Adrenal gland (tissue), 12 donors: ENCODE data around the gene CADPS. TPM values are rescaled to one million over a fixed set of nuclear protein-coding genes. Genes with fewer than 3 reads are reported as not detected.

Experiments used
- DNase-seq, 7 donors: peaks; one replicate each; pipeline ENCODE4 v3.0.0-alpha.2; 2019 to 2020
- H3K27ac ChIP-seq, 5 donors: fragments of 200-600 bp; sonication (generic) in 4 of 5; 1 replicate in 3 of 5; 2 replicates in 2 of 5; pipeline versions ENCODE4 v1.5.1 to v1.8.0; 2016 to 2020; ENCODE audit warnings: mild to moderate bottlenecking in 1 of 5
- H3K27me3 ChIP-seq: fragments of 200-600 bp; 2 replicates; pipeline ENCODE4 v1.8.0; 2021
- H3K36me3 ChIP-seq, 2 donors: fragments of 200-600 bp; replicated peaks in 1 of 2; 1 replicate in 1 of 2; 2 replicates in 1 of 2; pipeline versions ENCODE4 v1.5.1 to v1.8.0; 2018 to 2022
- H3K4me1 ChIP-seq, 2 donors: fragments of 200-600 bp; replicated peaks in 1 of 2; 1 replicate in 1 of 2; 2 replicates in 1 of 2; pipeline versions ENCODE4 v1.5.1 to v1.8.0; 2018 to 2021
- H3K4me3 ChIP-seq, 4 donors: fragments of 200-600 bp; sonication (generic) in 3 of 4; one replicate each; pipeline ENCODE4 v1.5.1; 2016 to 2018
- H3K9me3 ChIP-seq, 3 donors: fragments of 200-600 bp; sonication (generic) in 1 of 3; replicated peaks in 1 of 3; 1 replicate in 2 of 3; 2 replicates in 1 of 3; pipeline versions ENCODE4 v1.5.1 to v1.8.0; 2016 to 2021
- POLR2A ChIP-seq, 2 donors: fragments of 450-650 bp; IDR thresholded peaks; one replicate each; pipeline ENCODE4 v1.6.1; 2017; ENCODE audit warnings: antibody characterized with exemption in 2 of 2, mild to moderate bottlenecking in 2 of 2, moderate library complexity in 1 of 2
- WGBS, 4 donors: extraction: QIAGEN DNeasy Blood & Tissue Kit in 2 of 4; methylation state at CpG; one replicate each; pipeline versions ENCODE4 v1.1.5 to v1.1.7; 2013 to 2017; 5-methylcytosine and 5-hydroxymethylcytosine counted together
- intact Hi-C, 2 donors: fragments of 100-400 bp; cut with DNase I; formaldehyde crosslinking; loops; one replicate each; pipeline versions ENCODE4 v1.14.1 to v1.15.0; 2022 to 2023
- polyA plus RNA-seq, 3 donors: library from polyadenylated mRNA; stranded (reverse); fragments of 200-250 nt in 2 of 3; fragments of 350-450 nt in 1 of 3; fragmentation: Illumina TruSeq in 1 of 3; extraction: RNeasy Lipid Tissue Mini Kit (QIAGEN cat#74804) in 1 of 3; gene quantifications; one replicate each; pipeline ENCODE4 v1.2.3, GENCODE V29; 2013 to 2014
- total RNA-seq, 9 donors: library from RNA; depleted of rRNA in 4 of 9; stranded (reverse); fragments of >200 nt in 4 of 9; fragments of 120-200 nt in 1 of 9; fragmentation: NEBNext Ultra II Directional in 1 of 9; extraction: Animal tissue kit (Norgen Biotek cat#: 25700) in 1 of 9; gene quantifications; one replicate each; pipeline versions ENCODE4 v1.1.0 to v1.2.4, GENCODE V29; 2013 to 2023
- TF ChIP-seq, protein P1 (sequence below), 6 experiments: fragments of 450-650 bp in 4 of 6; fragments of 200-600 bp in 2 of 6; sonication (generic) in 1 of 6; IDR thresholded peaks; 1 replicate in 5 of 6; 2 replicates in 1 of 6; pipeline versions ENCODE4 v1.5.1 to v1.8.0; 2016 to 2021; ENCODE audit warnings: antibody characterized with exemption in 6 of 6, mild to moderate bottlenecking in 2 of 6, moderate library complexity in 1 of 6
- donor health status: healthy with polysubstance abuse.
- donor health status: Bipolar disorder and iron deficiency.
- donor health status: DM: yes; HTN: yes; CAD: no.
- donor health status: DM: no; HTN: no; CAD: no.
- donor health status: DM: no; HTN: no; CAD: no.
- donor health status: DM: yes; HTN: yes; CAD: no.

The CADPS gene
- total and polyA plus RNA-seq, 12 donors: 0.24 to 36.5 (median 11.2) TPM; not detected in 2

DNA sequence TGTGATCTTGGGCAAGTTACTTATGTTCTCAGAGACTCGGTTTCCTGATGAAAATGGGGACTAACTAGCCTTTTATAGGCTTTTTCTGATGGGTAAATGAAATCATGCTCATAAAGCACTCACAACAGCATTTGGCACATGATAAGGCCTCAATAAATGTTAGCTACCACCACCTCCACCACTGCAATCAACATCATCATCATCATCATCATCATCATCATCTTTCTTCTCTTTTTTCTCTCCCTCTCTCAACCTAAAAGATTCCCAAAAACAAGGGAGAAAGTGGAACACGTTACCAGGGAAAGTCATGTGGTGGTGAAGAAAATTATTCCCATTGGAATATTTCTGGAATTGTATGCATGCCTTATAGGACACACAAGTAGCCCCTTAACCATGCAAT is 468.3 kb downstream of the CADPS start:
- no peaks in the 10 kb centered on the region for H3K9me3 ChIP-seq
- no peaks in the 10 kb centered on the region for H3K4me1 ChIP-seq
- H3K27ac ChIP-seq: no peak overlapping the region
- TF ChIP-seq, protein P1, sequence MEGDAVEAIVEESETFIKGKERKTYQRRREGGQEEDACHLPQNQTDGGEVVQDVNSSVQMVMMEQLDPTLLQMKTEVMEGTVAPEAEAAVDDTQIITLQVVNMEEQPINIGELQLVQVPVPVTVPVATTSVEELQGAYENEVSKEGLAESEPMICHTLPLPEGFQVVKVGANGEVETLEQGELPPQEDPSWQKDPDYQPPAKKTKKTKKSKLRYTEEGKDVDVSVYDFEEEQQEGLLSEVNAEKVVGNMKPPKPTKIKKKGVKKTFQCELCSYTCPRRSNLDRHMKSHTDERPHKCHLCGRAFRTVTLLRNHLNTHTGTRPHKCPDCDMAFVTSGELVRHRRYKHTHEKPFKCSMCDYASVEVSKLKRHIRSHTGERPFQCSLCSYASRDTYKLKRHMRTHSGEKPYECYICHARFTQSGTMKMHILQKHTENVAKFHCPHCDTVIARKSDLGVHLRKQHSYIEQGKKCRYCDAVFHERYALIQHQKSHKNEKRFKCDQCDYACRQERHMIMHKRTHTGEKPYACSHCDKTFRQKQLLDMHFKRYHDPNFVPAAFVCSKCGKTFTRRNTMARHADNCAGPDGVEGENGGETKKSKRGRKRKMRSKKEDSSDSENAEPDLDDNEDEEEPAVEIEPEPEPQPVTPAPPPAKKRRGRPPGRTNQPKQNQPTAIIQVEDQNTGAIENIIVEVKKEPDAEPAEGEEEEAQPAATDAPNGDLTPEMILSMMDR (IDR thresholded peaks at IDR 0.05): no peak
- TF ChIP-seq POLR2A (IDR thresholded peaks at IDR 0.05): no peak
- no peaks in the 10 kb centered on the region for H3K36me3 ChIP-seq
- intact Hi-C loops: no loop called here
- H3K4me3 ChIP-seq: no peak overlapping the region
- H3K27me3 ChIP-seq: no peaks in the 10 kb centered on the region
- no peak for DNase-seq
- WGBS, 4 donors: 74 to 86% (median 78%) methylated on average over 2 of the region's 2 CpGs

DNA sequence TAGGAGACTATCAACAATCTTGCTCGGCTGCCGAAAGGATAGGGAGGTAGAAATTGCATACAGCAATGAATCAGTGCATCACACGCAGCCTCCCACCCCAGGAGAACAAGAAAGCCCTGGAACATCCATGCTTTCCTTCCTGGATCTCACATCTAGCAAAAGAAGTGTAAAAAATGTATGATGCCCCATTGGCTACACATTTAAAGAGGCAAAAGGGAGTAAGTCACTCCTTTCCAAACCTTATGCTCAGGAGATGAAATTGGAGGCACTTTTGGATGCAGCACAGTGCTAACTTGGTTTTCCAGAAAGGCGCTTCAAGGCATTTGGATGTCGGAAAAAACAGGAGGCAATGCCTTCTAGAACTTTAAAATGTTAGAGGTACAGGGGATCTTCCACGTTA is 469.6 kb downstream of the CADPS start:
- H3K4me1 ChIP-seq: no peaks in the 10 kb centered on the region
- no peaks in the 10 kb centered on the region for H3K27me3 ChIP-seq

DNA sequence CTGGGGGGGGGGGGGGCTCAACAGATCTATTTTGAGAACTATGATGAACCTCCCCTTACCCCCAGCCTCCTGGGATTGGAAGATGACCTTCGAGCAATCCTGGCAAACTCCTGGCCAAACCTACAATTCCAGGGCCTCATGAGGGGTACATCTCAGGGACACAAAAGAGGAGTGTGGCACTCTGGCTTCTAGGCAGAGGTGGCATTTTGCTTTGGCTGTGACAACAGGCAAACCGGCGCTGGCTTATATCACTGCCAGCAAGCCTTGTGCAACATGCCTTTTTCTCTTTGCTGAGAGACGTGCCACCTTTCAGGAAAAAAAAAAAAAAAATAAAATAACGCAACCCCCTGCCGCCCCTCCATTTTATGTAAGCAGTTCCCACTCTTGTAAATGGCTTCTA is 470.1 kb downstream of the CADPS start:
- intact Hi-C loops: no loop called here
- no peak overlapping the region for H3K27ac ChIP-seq
- no peak for DNase-seq
- no peaks in the 10 kb centered on the region for H3K27me3 ChIP-seq
- H3K4me3 ChIP-seq: no peak overlapping the region
- 72 to 93% (median 81%) methylated on average over 6 of the region's 6 CpGs for WGBS, 4 donors
- no peaks in the 10 kb centered on the region for H3K4me1 ChIP-seq
- TF ChIP-seq, protein P1 (IDR thresholded peaks at IDR 0.05): no peak
- H3K36me3 ChIP-seq: no peaks in the 10 kb centered on the region
- H3K9me3 ChIP-seq: no peaks in the 10 kb centered on the region

More for the DNA sequence above, 469.6 kb downstream of the CADPS start:
- Histone ChIP-seq H3K4me3 (no peak overlapping the region), H3K27ac (no peak overlapping the region), H3K9me3 (no peaks in the 10 kb centered on the region), H3K36me3 (no peaks in the 10 kb centered on the region)
- 77 to 81% (median 80%) methylated on average over 6 of the region's 6 CpGs for WGBS, 4 donors
- DNase-seq: no peak
- no peak for TF ChIP-seq POLR2A (IDR thresholded peaks at IDR 0.05)
- TF ChIP-seq, protein P1 (IDR thresholded peaks at IDR 0.05): no peak
- intact Hi-C loops: no loop called here

DNA sequence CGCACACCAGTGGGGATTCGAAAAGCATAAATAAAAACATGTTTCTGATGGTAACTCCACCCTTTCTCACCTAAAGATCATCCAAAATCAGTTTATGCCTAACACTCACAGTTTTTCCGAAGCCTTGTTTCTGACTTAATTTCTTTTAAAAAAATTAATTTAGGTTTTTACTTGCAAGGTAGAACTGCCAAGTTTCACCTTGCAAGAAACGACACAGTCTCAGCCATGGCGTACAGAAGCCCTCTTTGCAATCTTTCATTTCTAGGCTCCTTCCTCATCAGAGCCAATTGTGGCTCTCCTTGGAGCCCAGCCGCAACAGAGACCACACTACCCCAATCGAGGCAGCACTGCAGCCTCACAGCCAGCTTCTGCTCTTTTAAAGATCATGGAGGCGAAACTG is 470.9 kb downstream of the CADPS start:
- TF ChIP-seq, protein P1 (IDR thresholded peaks at IDR 0.05): no peak
- TF ChIP-seq POLR2A (IDR thresholded peaks at IDR 0.05): no peak
- intact Hi-C loops: no loop called here
- no peak for DNase-seq

More for the DNA sequence above, 470.9 kb downstream of the CADPS start:
- no peaks in the 10 kb centered on the region for H3K9me3 ChIP-seq
- H3K4me3 ChIP-seq: no peak overlapping the region
- no peaks in the 10 kb centered on the region for H3K27me3 ChIP-seq
- no peak overlapping the region for H3K27ac ChIP-seq
- 74 to 79% (median 77%) methylated on average over 8 of the region's 8 CpGs for WGBS, 4 donors
- H3K36me3 ChIP-seq: no peaks in the 10 kb centered on the region
- no peaks in the 10 kb centered on the region for H3K4me1 ChIP-seq
